Parathyroid adenoma (tissue), 2 donors: Measurements from ENCODE around the gene SBNO2.
A peak's percentile ranks its signal among the peaks of the same experiment; 100 is the strongest.

ENCODE experiments used
- H2AFZ ChIP-seq: fragments of 300-600 bp; sonication (generic); one replicate; pipeline ENCODE4 v1.7.0; 2017; ENCODE audit warnings: antibody characterized with exemption, mild to moderate bottlenecking
- H3K27ac ChIP-seq: fragments of 300-600 bp; sonication (generic); one replicate; pipeline ENCODE4 v1.7.0; 2017
- H3K27me3 ChIP-seq: fragments of 300-600 bp; sonication (generic); one replicate; pipeline ENCODE4 v1.7.0; 2017; ENCODE audit warnings: low read length; ENCODE audit not compliant: control insufficient read depth, insufficient read depth
- H3K36me3 ChIP-seq: fragments of 300-600 bp; sonication (generic); one replicate; pipeline ENCODE4 v1.7.0; 2017; ENCODE audit warnings: low read length; ENCODE audit not compliant: control insufficient read depth, insufficient read depth
- H3K4me1 ChIP-seq: fragments of 300-600 bp; sonication (generic); one replicate; pipeline ENCODE4 v1.7.0; 2017; ENCODE audit warnings: control low read depth
- H3K4me2 ChIP-seq: fragments of 300-600 bp; sonication (generic); one replicate; pipeline ENCODE4 v1.7.0; 2017; ENCODE audit warnings: low read length
- H3K4me3 ChIP-seq: fragments of 300-600 bp; sonication (generic); one replicate; pipeline ENCODE4 v1.7.0; 2017; ENCODE audit warnings: low read depth, low read length
- H3K79me2 ChIP-seq: fragments of 300-600 bp; sonication (generic); one replicate; pipeline ENCODE4 v1.7.0; 2017; ENCODE audit warnings: control low read depth
- H3K9ac ChIP-seq: fragments of 300-600 bp; sonication (generic); one replicate; pipeline ENCODE4 v1.7.0; 2017; ENCODE audit warnings: mild to moderate bottlenecking
- H3K9me3 ChIP-seq: fragments of 300-600 bp; sonication (generic); one replicate; pipeline ENCODE4 v1.7.0; 2017; ENCODE audit warnings: low read length; ENCODE audit not compliant: control insufficient read depth
- TF ChIP-seq, protein P1 (sequence below): fragments of 300-600 bp; sonication (generic); IDR thresholded peaks from one replicate; pipeline ENCODE4 v1.7.0; 2017; ENCODE audit warnings: antibody characterized with exemption, mild to moderate bottlenecking
- donor health status: primary hyperparathyroidism.

SBNO2 gene

DNA sequence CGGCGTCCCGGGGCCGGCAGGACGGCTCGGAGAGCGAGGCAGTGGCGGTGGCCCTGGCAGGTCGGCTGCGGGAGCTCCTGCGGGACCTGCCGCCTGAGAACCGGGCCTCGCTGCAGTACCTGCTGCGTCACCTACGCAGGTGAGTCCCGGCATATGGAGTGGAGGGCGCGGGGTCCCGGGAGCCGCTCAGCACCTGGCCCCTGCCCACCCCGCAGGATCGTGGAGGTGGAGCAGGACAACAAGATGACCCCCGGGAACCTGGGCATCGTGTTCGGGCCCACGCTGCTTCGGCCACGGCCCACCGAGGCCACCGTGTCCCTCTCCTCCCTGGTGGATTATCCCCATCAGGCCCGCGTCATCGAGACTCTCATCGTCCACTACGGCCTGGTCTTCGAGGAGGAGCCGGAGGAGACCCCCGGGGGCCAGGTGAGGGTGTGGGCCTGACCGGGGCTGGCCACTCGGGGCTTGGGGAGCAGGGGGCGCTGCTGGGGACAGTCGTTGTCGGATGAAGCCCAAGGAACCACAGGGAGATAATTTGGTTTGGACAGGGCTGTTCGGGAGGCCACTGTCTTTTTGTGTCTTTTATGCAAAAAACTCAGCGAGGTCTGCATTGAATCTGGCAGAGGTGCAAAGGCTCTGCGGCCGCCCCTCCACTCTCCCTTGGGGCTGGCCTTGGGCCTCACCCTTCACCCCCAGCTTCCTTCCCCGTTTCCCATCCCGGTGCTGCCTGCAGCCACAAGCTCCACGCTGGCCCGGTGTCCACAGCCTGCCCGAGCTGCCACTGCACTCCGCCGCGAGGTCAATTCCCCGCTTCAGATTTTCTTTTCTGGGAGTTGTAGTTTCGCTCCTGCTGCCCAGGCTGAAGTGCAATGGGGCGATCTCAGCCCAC, 90.9 kb downstream of the SBNO2 start:
- Histone ChIP-seq H3K79me2 (no peaks in the 10 kb centered on the region), H3K4me3 (peak overlapping the region; percentile 58), H3K36me3 (no peaks in the 10 kb centered on the region), H3K4me2 (peak overlapping the region; percentile 64), H3K4me1 (no peaks in the 10 kb centered on the region), H3K27me3 (no peaks in the 10 kb centered on the region), H3K9ac (no peak overlapping the region), H3K27ac (no peak overlapping the region), H3K9me3 (no peaks in the 10 kb centered on the region), H2AFZ (no peak overlapping the region)
- TF ChIP-seq, protein P1, sequence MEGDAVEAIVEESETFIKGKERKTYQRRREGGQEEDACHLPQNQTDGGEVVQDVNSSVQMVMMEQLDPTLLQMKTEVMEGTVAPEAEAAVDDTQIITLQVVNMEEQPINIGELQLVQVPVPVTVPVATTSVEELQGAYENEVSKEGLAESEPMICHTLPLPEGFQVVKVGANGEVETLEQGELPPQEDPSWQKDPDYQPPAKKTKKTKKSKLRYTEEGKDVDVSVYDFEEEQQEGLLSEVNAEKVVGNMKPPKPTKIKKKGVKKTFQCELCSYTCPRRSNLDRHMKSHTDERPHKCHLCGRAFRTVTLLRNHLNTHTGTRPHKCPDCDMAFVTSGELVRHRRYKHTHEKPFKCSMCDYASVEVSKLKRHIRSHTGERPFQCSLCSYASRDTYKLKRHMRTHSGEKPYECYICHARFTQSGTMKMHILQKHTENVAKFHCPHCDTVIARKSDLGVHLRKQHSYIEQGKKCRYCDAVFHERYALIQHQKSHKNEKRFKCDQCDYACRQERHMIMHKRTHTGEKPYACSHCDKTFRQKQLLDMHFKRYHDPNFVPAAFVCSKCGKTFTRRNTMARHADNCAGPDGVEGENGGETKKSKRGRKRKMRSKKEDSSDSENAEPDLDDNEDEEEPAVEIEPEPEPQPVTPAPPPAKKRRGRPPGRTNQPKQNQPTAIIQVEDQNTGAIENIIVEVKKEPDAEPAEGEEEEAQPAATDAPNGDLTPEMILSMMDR: no peak

DNA sequence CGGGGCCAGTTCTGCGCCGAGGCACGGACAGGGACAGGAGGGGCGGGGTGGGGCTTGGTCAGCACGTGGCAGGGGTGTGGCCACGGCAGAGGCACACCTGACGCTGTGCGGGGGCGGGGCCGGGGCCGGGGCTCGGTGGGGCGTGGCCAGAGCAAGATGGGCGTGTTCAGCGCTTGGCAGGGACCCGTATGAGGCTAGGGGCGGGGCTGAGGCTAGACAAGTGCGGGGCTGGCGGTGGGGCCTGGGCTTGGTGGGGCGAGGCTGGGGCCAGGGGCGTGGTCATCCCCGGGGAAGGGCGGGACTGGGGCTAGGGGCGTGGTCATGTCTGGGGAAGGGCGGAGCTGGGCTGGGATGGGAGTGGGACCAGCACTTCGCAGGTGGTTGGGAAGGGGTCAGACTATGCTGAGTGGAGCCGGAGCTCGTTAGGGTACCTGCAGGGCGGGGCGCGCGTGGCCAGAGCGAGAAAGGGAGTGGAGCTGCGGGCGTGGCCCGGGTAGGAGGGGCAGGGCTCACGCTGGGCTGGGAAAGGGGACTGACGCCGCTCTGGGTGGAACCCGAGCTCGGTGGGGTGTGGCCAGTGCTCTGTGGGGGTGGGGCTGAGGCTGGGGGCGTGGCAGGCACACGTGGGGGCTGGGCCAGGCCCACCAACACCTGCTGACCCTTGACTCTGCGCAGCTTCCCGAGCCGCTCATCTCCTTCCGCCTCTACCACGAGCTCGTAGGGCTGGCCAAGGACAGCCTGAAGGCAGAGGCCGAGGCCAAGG, 91.7 kb downstream of the SBNO2 start:
- H2AFZ ChIP-seq: no peak overlapping the region
- no peaks in the 10 kb centered on the region for H3K9me3 ChIP-seq
- H3K36me3 ChIP-seq: no peaks in the 10 kb centered on the region
- H3K9ac ChIP-seq: no peak overlapping the region
- H3K4me1 ChIP-seq: no peaks in the 10 kb centered on the region
- no peak overlapping the region for H3K27ac ChIP-seq
- no peaks in the 10 kb centered on the region for H3K79me2 ChIP-seq
- H3K4me2 ChIP-seq: peak overlapping the region; percentile 64
- no peaks in the 10 kb centered on the region for H3K27me3 ChIP-seq
- H3K4me3 ChIP-seq: peak overlapping the region; percentile 58
- TF ChIP-seq, protein P1: no peak

DNA sequence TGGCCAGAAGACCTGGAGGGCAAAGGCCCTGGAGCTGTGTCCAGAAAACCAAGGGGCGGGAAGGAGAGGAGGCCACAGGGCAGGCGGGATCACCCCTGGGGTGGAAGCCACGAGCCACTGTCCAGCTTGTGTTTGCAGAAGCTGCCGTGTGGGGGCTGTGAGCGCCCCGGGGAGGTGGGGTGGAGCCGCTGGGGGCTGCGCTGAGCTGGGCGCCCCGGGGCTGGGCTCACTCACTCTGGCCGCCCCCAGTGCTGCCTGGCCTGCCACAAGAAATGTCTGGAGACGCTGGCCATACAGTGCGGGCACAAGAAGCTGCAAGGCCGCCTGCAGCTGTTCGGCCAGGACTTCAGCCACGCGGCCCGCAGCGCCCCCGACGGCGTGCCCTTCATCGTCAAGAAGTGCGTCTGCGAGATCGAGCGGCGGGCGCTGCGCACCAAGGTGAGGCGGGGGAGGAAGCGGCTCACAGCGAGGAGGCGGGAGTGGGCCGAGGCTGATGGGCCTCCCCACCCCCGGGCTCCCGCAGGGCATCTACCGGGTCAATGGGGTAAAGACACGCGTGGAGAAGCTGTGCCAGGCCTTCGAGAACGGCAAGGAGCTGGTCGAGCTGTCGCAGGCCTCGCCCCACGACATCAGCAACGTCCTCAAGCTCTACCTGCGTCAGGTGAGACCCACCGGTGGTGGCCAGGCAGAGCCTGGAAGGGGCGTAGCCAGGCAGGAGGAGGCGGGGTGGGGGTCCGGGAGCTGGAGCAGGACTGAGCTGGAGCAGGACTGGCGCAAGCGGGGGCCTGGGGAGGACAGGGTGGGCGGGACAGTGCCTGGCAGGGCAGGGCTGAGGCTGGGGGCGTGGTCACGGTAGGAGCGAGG, 92.5 kb downstream of the SBNO2 start:
- Histone ChIP-seq H3K27ac (no peak overlapping the region), H3K4me1 (no peaks in the 10 kb centered on the region), H3K79me2 (no peaks in the 10 kb centered on the region), H3K9ac (no peak overlapping the region), H3K4me2 (peak overlapping the region; percentile 60), H3K9me3 (no peaks in the 10 kb centered on the region), H2AFZ (no peak overlapping the region), H3K4me3 (peak overlapping the region; percentile 42), H3K36me3 (no peaks in the 10 kb centered on the region), H3K27me3 (no peaks in the 10 kb centered on the region)
- TF ChIP-seq, protein P1: no peak

DNA sequence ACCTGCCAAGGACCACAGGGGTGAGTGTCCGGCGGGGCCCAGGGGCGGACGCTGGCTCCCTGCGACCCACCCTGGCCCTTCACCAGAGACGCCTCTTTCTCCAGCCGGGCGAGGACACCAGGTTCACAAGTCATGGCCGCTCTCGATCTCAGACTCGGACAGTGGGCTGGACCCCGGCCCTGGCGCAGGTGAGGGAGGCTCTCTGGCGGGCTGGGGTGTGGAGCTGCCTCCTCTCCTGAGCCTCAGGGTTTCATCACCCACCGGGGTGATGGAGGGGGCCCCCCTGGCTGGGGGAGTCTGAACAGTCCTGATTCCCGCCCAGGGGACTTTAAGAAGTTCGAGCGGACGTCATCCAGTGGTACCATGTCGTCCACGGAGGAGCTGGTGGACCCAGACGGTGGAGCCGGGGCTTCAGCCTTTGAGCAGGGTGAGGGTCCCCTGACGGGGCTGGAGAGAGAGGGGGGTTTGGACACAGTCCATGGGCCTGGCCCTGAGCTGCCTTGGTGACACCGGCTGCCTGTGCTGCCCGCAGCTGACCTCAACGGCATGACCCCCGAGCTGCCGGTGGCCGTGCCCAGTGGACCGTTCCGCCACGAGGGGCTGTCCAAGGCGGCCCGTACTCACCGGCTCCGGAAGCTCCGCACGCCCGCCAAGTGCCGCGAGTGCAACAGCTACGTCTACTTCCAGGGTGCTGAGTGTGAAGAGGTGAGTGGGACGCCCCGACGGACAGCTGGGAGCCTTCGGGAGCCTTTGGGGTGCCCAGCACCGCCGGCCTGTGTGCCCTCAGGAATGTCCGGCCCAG, 93.5 kb downstream of the SBNO2 start:
- Histone ChIP-seq H3K79me2 (no peaks in the 10 kb centered on the region), H3K9ac (no peak overlapping the region), H3K4me1 (no peaks in the 10 kb centered on the region), H3K27ac (no peak overlapping the region), H3K36me3 (no peaks in the 10 kb centered on the region), H3K4me3 (no peak overlapping the region), H2AFZ (no peak overlapping the region), H3K9me3 (no peaks in the 10 kb centered on the region), H3K4me2 (no peak overlapping the region), H3K27me3 (no peaks in the 10 kb centered on the region)
- TF ChIP-seq, protein P1: no peak
